Fibroblast of the aortic adventitia (primary cell): ENCODE results near the gene EXT2. TPM values are rescaled to one million over a fixed set of nuclear protein-coding genes. Genes with fewer than 3 reads are reported as not detected.

Source experiments
- DNase-seq: peaks from one replicate; pipeline ENCODE4 v3.0.0-alpha.2; 2010; ENCODE audit warnings: low read depth
- H3K4me3 ChIP-seq: 2 replicates; pipeline ENCODE4 v1.5.1; 2011; ENCODE audit warnings: low read depth, mild to moderate bottlenecking, control low read depth, low read length, moderate library complexity
- total RNA-seq: library from RNA; depleted of rRNA; stranded (reverse); fragments of >200 nt; gene quantifications from 2 replicates; pipeline ENCODE4 v1.2.3, GENCODE V29; 2012; ENCODE audit warnings: low replicate concordance
- TF ChIP-seq, protein P1 (sequence below): IDR thresholded peaks from 2 replicates; pipeline ENCODE4 v1.5.1; 2011; ENCODE audit warnings: mild to moderate bottlenecking, low read length, control low read depth, inconsistent platforms; ENCODE audit not compliant: insufficient read depth

The EXT2 gene
- total RNA-seq, 1 donor: 100 TPM

DNA sequence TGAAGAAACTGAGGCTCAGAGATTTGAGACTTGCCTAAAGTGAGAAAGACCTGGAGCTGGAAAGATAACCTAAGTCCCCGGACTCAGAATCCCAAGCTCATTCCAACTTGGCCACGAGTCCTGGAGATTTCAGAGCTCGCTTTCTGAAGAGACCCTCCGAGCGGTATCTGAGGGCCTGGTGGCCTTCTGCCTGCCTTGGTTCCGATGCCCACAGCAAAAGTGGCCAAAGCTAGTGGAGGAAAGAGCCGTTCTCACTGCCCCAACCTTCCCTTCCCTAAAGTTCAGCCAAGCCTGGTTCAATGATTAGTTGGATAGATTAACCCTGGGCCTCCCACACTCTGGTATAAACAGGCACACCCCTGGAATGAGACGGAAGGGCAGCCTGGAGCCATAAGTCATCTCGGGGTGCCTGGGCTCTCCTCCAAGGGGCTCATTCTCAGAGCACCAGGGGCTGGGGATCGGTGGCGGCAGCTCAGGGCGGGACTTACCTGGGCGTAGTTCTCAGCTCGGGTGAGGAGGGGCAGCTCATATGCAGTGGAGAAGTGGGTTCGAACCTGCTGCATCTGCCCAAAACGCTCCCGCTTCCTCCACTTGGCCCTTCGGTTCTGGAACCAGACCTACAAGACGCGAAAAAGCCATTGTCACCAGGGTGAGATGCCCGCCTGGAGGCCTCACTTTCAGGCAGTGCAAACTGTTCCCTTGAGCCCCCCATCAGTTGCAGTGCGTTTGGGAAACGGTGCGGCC is 171.7 kb downstream of the EXT2 start:
- H3K4me3 ChIP-seq: no peak overlapping the region
- TF ChIP-seq, protein P1, sequence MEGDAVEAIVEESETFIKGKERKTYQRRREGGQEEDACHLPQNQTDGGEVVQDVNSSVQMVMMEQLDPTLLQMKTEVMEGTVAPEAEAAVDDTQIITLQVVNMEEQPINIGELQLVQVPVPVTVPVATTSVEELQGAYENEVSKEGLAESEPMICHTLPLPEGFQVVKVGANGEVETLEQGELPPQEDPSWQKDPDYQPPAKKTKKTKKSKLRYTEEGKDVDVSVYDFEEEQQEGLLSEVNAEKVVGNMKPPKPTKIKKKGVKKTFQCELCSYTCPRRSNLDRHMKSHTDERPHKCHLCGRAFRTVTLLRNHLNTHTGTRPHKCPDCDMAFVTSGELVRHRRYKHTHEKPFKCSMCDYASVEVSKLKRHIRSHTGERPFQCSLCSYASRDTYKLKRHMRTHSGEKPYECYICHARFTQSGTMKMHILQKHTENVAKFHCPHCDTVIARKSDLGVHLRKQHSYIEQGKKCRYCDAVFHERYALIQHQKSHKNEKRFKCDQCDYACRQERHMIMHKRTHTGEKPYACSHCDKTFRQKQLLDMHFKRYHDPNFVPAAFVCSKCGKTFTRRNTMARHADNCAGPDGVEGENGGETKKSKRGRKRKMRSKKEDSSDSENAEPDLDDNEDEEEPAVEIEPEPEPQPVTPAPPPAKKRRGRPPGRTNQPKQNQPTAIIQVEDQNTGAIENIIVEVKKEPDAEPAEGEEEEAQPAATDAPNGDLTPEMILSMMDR: no peak
- no peak for DNase-seq

DNA sequence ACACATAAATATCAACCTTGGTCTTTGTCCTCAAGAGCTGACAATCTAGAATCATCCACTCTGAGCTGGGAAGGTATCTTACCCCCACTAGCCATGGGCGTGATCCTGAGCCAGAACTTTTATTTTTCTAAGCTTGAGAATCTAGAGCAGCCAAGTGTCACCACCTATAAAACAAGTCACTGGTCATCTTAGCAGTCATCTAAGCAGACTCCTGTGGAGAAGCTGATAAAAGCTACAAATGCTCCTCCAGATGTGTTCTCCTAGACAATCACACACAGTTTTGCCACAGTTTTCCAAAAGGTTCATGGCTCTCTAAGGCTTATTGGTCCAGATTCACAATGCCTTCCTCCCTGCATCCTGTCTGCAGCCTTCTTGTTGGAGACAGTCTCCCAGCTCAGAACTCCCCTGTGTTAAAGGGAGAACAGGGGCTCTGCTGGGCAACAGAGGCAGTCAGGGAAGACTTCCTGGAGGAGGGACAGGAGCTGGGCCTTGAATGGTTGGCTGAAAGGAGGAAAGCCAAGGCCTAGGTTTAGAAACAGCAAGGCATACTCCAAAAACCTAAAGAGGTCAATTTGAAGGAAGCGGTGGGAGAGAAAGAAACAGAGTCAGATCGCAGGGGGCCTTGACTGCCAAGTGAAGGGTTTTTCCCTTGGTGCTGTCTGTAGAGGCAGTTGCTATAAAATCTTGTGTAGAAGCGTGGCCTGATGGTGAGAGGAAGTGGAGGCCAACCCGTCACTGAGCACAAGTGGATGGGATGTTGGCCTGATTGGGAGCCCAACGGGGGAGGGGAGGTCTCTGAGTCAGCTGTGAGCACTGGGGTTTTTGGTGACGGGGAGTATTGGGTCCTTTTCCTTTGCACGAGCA is 172.5 kb downstream of the EXT2 start:
- TF ChIP-seq, protein P1: no peak
- no peak for DNase-seq
- no peak overlapping the region for H3K4me3 ChIP-seq

DNA sequence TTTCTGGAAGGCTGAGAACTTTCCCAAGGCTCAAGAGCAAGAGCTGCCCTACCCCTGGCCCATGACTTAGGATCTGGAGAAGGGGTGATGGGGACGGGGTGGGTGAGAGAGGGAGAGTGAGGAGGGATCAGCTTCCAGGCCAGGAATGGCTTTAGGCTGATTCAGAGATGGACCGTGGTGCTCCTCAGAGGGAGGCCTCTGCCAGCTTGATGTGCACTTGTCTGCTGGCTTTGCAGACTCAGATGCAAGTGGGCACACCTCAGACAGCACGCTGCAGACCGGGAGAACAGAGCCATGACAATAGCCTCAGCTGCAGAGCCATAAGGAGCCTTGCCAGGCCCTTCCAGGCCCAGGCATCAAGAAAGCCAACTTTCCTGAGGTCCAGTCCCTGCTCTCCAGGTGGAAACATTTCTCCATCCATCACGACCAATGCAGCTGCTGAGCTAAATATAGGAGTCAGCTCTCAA is 173.2 kb downstream of the EXT2 start:
- DNase-seq: no peak
- H3K4me3 ChIP-seq: no peak overlapping the region
- TF ChIP-seq, protein P1: no peak

DNA sequence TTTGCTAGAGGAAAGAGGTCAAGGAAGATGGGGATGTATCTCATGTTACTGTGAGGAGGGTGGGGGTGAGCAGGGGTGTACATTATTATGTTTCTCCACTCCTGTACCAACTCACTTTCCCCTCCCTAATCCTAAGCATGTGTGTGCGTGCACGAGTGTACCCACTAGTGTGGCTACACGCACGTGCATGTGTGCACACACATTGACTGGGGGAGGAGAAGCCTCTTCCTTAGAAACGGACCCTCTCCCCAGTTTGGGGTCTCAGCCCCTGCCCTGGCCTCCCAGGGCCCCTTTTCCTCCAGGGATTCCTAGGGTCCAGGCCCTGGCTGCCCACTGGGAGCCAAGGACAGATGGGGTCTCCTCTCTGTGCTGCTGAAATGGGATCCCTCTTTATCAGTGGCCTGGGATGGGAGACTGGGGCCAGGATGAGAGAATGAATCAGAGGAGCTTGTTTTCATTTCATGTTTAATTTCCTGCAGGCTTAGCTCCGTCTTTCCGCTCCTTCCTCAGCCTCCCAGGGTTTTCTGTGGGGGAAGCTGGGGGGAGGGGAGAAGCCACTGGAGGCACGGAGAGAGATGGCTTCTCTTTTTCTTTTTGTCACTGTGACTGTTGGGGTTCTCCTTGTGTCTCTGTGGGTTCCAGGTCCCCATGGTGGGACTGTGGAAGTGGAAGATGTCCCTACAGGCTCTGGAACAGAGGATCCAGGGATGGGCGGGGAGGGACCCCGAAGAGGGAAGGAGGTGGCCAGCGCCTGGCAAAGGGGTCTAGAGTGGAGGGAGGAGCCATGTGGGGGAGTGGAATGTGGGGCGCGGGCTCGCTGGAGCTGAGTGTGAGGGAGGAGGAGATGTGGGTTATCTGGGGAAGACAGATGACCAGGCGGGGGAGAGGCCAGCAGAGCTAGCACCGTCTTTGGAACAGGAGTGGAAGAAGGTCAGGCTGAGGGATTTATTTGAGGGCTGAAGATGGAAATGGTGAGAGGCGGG is 174.2 kb downstream of the EXT2 start:
- peak; percentile 60 for DNase-seq
- H3K4me3 ChIP-seq: peak overlapping the region; percentile 22
- TF ChIP-seq, protein P1: no peak

DNA sequence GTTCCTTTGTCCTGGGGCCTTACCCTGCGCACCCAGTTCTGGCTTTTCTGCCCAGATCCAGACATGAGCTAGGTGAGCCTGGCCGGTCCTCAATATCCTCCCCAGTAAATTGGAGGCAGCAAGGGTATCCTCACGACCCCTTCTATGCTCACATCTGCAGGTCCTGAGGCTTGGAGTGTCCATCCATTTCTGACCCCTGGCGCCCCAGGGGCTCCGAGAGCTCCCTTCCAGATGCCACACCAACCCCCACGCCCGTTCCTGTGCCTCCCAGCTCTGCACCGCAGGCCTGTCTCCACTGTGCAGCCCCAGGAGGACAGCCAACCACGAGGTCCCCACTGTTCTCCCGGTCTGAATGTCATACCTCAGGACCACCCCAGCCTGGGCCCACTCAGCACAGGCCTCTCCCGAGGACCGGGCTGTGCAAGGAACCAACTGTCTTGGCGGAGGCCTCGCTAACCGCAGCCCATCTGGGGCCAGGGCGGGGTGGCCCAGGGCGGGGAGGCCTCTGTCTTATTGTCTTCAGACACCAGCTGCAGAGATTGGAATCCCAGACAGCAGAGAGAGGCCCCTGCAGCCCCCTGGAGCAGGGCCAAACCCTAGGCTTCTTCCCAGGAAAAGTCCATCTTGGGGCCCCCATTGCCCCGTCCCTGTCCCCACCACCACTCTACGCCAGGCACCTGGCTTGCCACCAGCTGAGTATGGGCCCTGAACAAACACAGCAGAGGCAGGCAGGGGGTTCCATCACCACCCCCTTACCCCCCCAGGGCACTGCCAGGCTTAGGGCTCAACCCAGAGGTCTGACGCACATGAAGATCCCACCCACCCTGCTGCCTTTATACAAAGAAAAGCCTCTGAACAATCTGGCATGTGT is 175.2 kb downstream of the EXT2 start:
- no peak for DNase-seq
- no peak overlapping the region for H3K4me3 ChIP-seq

More for the DNA sequence above, 175.2 kb downstream of the EXT2 start:
- TF ChIP-seq, protein P1: no peak
